Uterus (tissue), 4 donors: ENCODE results near the gene CHRNA4. TPM values are rescaled to one million over a fixed set of nuclear protein-coding genes. Genes with fewer than 3 reads are reported as not detected.

ENCODE experiments used
- DNase-seq, 2 donors: peaks; one replicate each; pipeline ENCODE4 v3.0.0-alpha.2; 2019 to 2020
- H3K27ac ChIP-seq, 2 donors: fragments of 200-600 bp; sonication (generic); 1 replicate in 1 of 2; 2 replicates in 1 of 2; pipeline ENCODE4 v1.5.1; 2016 to 2018
- H3K27me3 ChIP-seq, 2 donors: fragments of 200-600 bp; sonication (generic); one replicate each; pipeline ENCODE4 v1.5.1; 2018 to 2019; ENCODE audit warnings: control low read depth in 1 of 2
- H3K36me3 ChIP-seq, 2 donors: fragments of 200-600 bp; sonication (generic); one replicate each; pipeline ENCODE4 v1.5.1; 2019; ENCODE audit warnings: control low read depth in 1 of 2
- H3K4me1 ChIP-seq, 2 donors: fragments of 200-600 bp; sonication (generic); one replicate each; pipeline ENCODE4 v1.5.1; 2018 to 2019; ENCODE audit warnings: control low read depth in 1 of 2
- H3K4me3 ChIP-seq, 2 donors: fragments of 200-600 bp; sonication (generic); 1 replicate in 1 of 2; 2 replicates in 1 of 2; pipeline ENCODE4 v1.5.1; 2018 to 2019; ENCODE audit warnings: mild to moderate bottlenecking in 1 of 2
- H3K9me3 ChIP-seq, 2 donors: fragments of 200-600 bp; sonication (generic); one replicate each; pipeline ENCODE4 v1.5.1; 2019; ENCODE audit warnings: control low read depth in 1 of 2
- CTCF ChIP-seq, 4 experiments: fragments of 200-600 bp in 2 of 4; fragments of 450-650 bp in 2 of 4; sonication (generic) in 2 of 4; IDR thresholded peaks; one replicate each; pipeline ENCODE4 v1.5.1; 2016 to 2019; ENCODE audit warnings: antibody characterized with exemption in 4 of 4, mild to moderate bottlenecking in 2 of 4, moderate library complexity in 1 of 4
- POLR2A ChIP-seq, 2 donors: fragments of 450-650 bp; IDR thresholded peaks; one replicate each; pipeline ENCODE4 v1.6.1; 2016; ENCODE audit warnings: antibody characterized with exemption in 2 of 2, mild to moderate bottlenecking in 1 of 2, moderate library complexity in 1 of 2
- intact Hi-C: fragments of 100-400 bp; cut with DNase I; formaldehyde crosslinking; loops from one replicate; pipeline ENCODE4 v1.15.1; 2023; ENCODE audit warnings: low total_unique reads
- total RNA-seq, 4 donors: library from RNA; depleted of rRNA in 3 of 4; stranded (reverse); fragments of >200 nt in 3 of 4; gene quantifications; one replicate each; pipeline versions ENCODE4 v1.1.0 to v1.2.4, GENCODE V29; 2014 to 2023
- donor health status: DM: yes; HTN: yes; CAD: no.

The CHRNA4 gene
- total RNA-seq, 4 donors from 2014 or later: 0.21 to 1.5 TPM; not detected in 2

- H3K27me3 ChIP-seq: peaks cover 0 to 3% of the 10 kb centered on the region in 2 donors
- H3K4me3 ChIP-seq: no peak overlapping the region
These were observed 47.1 kb downstream of the CHRNA4 start for GRCh38 chr20:63314015-63314471.

GRCh38 chr20:63313349-63314014, 47.7 kb downstream of the CHRNA4 start:
- intact Hi-C loops: loop anchor here (5.0 kb wide), 1 partner anchor 276 kb away; no protein-coding TSS in a partner anchor
- no peaks in the 10 kb centered on the region for H3K36me3 ChIP-seq
- no peak overlapping the region for H3K4me3 ChIP-seq
- H3K27me3 ChIP-seq: peaks cover 0 to 5% of the 10 kb centered on the region in 2 donors
- H3K9me3 ChIP-seq: no peaks in the 10 kb centered on the region
- no peaks in the 10 kb centered on the region for H3K4me1 ChIP-seq
- TF ChIP-seq CTCF (IDR thresholded peaks at IDR 0.05): no peak
- no peak for TF ChIP-seq POLR2A (IDR thresholded peaks at IDR 0.05)
- H3K27ac ChIP-seq: no peak overlapping the region
- DNase-seq: no peak

More at GRCh38 chr20:63314015-63314471, 47.1 kb downstream of the CHRNA4 start:
- intact Hi-C loops: loop anchor here (5.0 kb wide), 1 partner anchor 277 kb away; no protein-coding TSS in a partner anchor
- DNase-seq: no peak
- H3K36me3 ChIP-seq: no peaks in the 10 kb centered on the region
- H3K9me3 ChIP-seq: no peaks in the 10 kb centered on the region
- no peaks in the 10 kb centered on the region for H3K4me1 ChIP-seq
- H3K27ac ChIP-seq: no peak overlapping the region
- TF ChIP-seq CTCF (IDR thresholded peaks at IDR 0.05) (no peak), POLR2A (IDR thresholded peaks at IDR 0.05) (no peak)

- H3K27ac ChIP-seq: no peak overlapping the region
These were observed 48.3 kb downstream of the CHRNA4 start for GRCh38 chr20:63312690-63313348.

GRCh38 chr20:63312273-63312672, 48.9 kb downstream of the CHRNA4 start:
- no peak for DNase-seq
- no peaks in the 10 kb centered on the region for H3K4me1 ChIP-seq
- no peak overlapping the region for H3K27ac ChIP-seq
- intact Hi-C loops: loop anchor here (5.0 kb wide), 1 partner anchor 275 kb away; no protein-coding TSS in a partner anchor
- TF ChIP-seq POLR2A (IDR thresholded peaks at IDR 0.05) (no peak), CTCF (IDR thresholded peaks at IDR 0.05) (no peak)
- H3K9me3 ChIP-seq: no peaks in the 10 kb centered on the region
- peaks cover 0 to 5% of the 10 kb centered on the region in 2 donors for H3K27me3 ChIP-seq
- no peaks in the 10 kb centered on the region for H3K36me3 ChIP-seq
- H3K4me3 ChIP-seq: no peak overlapping the region

More at GRCh38 chr20:63312690-63313348, 48.3 kb downstream of the CHRNA4 start:
- Histone ChIP-seq H3K36me3 (no peaks in the 10 kb centered on the region), H3K4me1 (no peaks in the 10 kb centered on the region), H3K27me3 (peaks cover 0 to 5% of the 10 kb centered on the region in 2 donors), H3K9me3 (no peaks in the 10 kb centered on the region), H3K4me3 (no peak overlapping the region)
- intact Hi-C loops: loop anchor here (5.0 kb wide), 1 partner anchor 276 kb away; no protein-coding TSS in a partner anchor
- TF ChIP-seq CTCF (IDR thresholded peaks at IDR 0.05): no peak
- TF ChIP-seq POLR2A (IDR thresholded peaks at IDR 0.05): no peak
- DNase-seq: no peak

GRCh38 chr20:63311833-63312243, 49.3 kb downstream of the CHRNA4 start:
- peaks cover 0 to 5% of the 10 kb centered on the region in 2 donors for H3K27me3 ChIP-seq
- no peak for DNase-seq
- intact Hi-C loops: loop anchor here (5.0 kb wide), 1 partner anchor 275 kb away; no protein-coding TSS in a partner anchor
- H3K4me3 ChIP-seq: no peak overlapping the region
- no peak for TF ChIP-seq POLR2A (IDR thresholded peaks at IDR 0.05)
- TF ChIP-seq CTCF (IDR thresholded peaks at IDR 0.05): no peak
- H3K36me3 ChIP-seq: no peaks in the 10 kb centered on the region
- H3K27ac ChIP-seq: no peak overlapping the region
- no peaks in the 10 kb centered on the region for H3K4me1 ChIP-seq
- H3K9me3 ChIP-seq: no peaks in the 10 kb centered on the region
